DMS79 (cell line): ENCODE measurements around the gene CCZ1.
"Not testable (repeated sequence)": the region's sequence is repeated elsewhere in the genome, so short reads cannot be mapped to it uniquely, and the experiment has no call there.

ENCODE experiments used
- DNase-seq: peaks from one replicate; lab custom pipeline; 2025; lab: John Stamatoyannopoulos, UW

The CCZ1 gene

GRCh38 chr7:5908835-5909234, 10.3 kb downstream of the CCZ1 start:
- DNase-seq: not testable (repeated sequence)

GRCh38 chr7:5916529-5916928, 18.0 kb downstream of the CCZ1 start:
- DNase-seq: not testable (repeated sequence)

GRCh38 chr7:5924180-5924579, 25.6 kb downstream of the CCZ1 start:
- not testable (repeated sequence) for DNase-seq

GRCh38 chr7:5924630-5925029, 26.1 kb downstream of the CCZ1 start:
- not testable (repeated sequence) for DNase-seq

- not testable (repeated sequence) for DNase-seq
These were observed 27.8 kb downstream of the CCZ1 start for GRCh38 chr7:5926263-5926870.

- DNase-seq: not testable (repeated sequence)
These were observed 31.8 kb downstream of the CCZ1 start for GRCh38 chr7:5930290-5930689.

GRCh38 chr7:5931250-5931649, 32.7 kb downstream of the CCZ1 start:
- DNase-seq: not testable (repeated sequence)

- DNase-seq: not testable (repeated sequence)
These were observed 33.5 kb downstream of the CCZ1 start for GRCh38 chr7:5931905-5932644.

- not testable (repeated sequence) for DNase-seq
These were observed 36.5 kb downstream of the CCZ1 start for GRCh38 chr7:5934945-5935450.

GRCh38 chr7:5963205-5963604, 64.7 kb downstream of the CCZ1 start:
- not testable (repeated sequence) for DNase-seq

- not testable (repeated sequence) for DNase-seq
These were observed 65.3 kb downstream of the CCZ1 start for GRCh38 chr7:5963810-5964209.

- not testable (repeated sequence) for DNase-seq
These were observed 71.9 kb downstream of the CCZ1 start, which contains the start of gene RSPH10B for GRCh38 chr7:5970347-5970911. Gene RSPH10B (minus strand): TSS chr7:5970689. CDS start chr7:5967116, 3,573 bp downstream.

- DNase-seq: not testable (repeated sequence)
These were observed 75.0 kb downstream of the CCZ1 start for GRCh38 chr7:5973580-5973979.
